ENCODE results near the gene ROR1. TPM values are rescaled to one million over a fixed set of nuclear protein-coding genes. Genes with fewer than 3 reads are reported as not detected.

ROR1 gene
- total RNA-seq, 1 experiment from 2014 or later: 33.8 TPM

DNA sequence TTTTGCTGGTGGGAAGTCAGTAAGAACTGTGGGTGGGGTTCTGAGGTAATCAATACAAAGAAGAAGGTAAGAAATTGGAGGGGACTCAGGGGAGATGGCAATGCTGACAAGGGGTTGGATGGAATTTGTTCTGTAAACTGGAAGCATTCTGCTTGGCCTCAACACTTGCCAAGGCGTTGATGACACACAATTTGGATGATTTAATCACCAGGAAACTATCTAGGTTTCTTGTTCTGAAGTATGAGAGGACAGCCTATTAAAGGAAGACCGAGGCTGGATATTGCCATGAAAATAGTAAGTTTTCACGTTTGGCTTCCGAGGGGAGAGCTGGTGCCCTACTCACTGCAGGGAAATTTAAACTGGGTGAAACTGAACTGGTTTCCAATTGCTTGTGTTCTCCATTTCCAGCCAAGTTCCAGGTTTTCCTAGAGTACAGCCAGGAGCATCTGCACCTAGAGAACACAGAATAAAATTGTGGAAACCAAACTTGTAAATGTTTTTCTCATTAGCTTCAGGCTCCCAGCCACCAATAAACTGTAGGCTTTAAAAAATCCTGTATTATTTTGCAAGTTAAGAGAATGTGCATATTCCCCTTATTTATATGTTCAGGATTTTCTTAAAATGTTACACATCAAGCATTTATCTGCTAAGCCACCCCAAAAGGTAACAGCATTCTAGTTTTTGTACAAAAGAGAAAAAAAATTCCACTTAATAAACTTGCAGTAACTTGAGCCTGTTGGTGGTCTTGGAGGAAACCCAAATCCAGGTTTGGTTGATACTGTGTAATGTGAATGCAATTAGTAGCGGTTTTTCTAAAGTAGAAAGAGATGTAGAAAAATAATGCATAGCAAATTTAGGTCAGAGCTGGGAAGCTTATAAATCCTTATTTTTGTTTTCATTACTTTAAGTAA is 53.8 kb downstream of the ROR1 start:
- DNase-seq: no peak
- intact Hi-C loops (cut with micrococcal nuclease; ENCODE audit: unreplicated experiment): no loop called here
- CTCF ChIA-PET: no interaction called here
- no peaks in the 10 kb centered on the region for H3K27me3 Mint-ChIP-seq (ENCODE audit: unreplicated experiment)
- no peaks in the 10 kb centered on the region for H3K9me3 Mint-ChIP-seq (ENCODE audit: low read depth, unreplicated experiment)
- peaks cover 23% of the 10 kb centered on the region for H3K4me1 Mint-ChIP-seq (ENCODE audit: low read depth, unreplicated experiment)
- H3K4me3 Mint-ChIP-seq (ENCODE audit: low read depth, unreplicated experiment): no peak overlapping the region
- no peak overlapping the region for H3K27ac Mint-ChIP-seq (ENCODE audit: unreplicated experiment)
- no peaks in the 10 kb centered on the region for H3K36me3 Mint-ChIP-seq (ENCODE audit: insufficient read depth, unreplicated experiment)
- no TSS peak for BruUV-seq (replicated peaks)
- TF ChIP-seq, protein P1, sequence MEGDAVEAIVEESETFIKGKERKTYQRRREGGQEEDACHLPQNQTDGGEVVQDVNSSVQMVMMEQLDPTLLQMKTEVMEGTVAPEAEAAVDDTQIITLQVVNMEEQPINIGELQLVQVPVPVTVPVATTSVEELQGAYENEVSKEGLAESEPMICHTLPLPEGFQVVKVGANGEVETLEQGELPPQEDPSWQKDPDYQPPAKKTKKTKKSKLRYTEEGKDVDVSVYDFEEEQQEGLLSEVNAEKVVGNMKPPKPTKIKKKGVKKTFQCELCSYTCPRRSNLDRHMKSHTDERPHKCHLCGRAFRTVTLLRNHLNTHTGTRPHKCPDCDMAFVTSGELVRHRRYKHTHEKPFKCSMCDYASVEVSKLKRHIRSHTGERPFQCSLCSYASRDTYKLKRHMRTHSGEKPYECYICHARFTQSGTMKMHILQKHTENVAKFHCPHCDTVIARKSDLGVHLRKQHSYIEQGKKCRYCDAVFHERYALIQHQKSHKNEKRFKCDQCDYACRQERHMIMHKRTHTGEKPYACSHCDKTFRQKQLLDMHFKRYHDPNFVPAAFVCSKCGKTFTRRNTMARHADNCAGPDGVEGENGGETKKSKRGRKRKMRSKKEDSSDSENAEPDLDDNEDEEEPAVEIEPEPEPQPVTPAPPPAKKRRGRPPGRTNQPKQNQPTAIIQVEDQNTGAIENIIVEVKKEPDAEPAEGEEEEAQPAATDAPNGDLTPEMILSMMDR (IDR thresholded peaks at IDR 0.05; ENCODE audit: unreplicated experiment): no peak

DNA sequence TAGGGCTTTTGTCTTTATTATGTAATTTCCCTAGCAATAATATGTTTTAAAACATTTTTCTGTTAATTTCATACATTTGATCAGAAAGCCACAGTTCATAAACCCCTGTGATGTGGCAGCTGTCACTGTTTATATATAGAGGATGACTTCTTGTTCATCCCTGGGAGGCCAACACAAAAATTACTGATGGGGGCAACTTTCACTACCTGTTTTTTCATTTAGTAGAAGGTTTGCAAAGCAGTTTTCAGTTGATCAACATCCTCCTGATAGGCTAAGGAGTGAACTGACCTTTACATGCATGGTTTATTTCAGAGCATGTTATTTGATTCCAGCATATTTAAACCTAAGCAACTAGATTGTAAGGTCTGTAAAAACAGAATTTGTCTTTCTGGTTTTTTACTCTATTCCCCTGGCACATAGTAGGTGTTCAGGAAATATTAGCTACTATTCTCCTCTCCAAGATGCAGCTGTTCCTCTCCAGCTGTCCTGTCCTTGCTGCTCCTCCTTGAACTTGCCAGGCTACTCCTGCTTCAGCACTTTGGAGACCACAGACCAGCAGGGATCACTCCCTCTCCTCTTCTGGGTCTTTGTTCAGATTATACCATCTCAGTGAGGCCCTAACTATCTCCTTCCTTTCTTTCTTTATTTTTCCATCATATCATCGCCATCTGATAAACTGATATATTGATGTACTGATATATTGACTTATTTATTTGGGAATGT is 54.7 kb downstream of the ROR1 start:
- Mint-ChIP-seq H3K4me1 (ENCODE audit: low read depth, unreplicated experiment) (peaks cover 25% of the 10 kb centered on the region), H3K36me3 (ENCODE audit: insufficient read depth, unreplicated experiment) (no peaks in the 10 kb centered on the region), H3K27me3 (ENCODE audit: unreplicated experiment) (no peaks in the 10 kb centered on the region), H3K4me3 (ENCODE audit: low read depth, unreplicated experiment) (no peak overlapping the region), H3K27ac (ENCODE audit: unreplicated experiment) (no peak overlapping the region), H3K9me3 (ENCODE audit: low read depth, unreplicated experiment) (no peaks in the 10 kb centered on the region)
- intact Hi-C loops (cut with micrococcal nuclease; ENCODE audit: unreplicated experiment): no loop called here
- BruUV-seq (replicated peaks): no TSS peak
- DNase-seq: no peak
- CTCF ChIA-PET: interaction anchor here (1.3 kb wide), 1 partner anchor 10 kb away, joined by 3 read pairs; no protein-coding TSS in a partner anchor
- TF ChIP-seq, protein P1 (IDR thresholded peaks at IDR 0.05; ENCODE audit: unreplicated experiment): no peak

DNA sequence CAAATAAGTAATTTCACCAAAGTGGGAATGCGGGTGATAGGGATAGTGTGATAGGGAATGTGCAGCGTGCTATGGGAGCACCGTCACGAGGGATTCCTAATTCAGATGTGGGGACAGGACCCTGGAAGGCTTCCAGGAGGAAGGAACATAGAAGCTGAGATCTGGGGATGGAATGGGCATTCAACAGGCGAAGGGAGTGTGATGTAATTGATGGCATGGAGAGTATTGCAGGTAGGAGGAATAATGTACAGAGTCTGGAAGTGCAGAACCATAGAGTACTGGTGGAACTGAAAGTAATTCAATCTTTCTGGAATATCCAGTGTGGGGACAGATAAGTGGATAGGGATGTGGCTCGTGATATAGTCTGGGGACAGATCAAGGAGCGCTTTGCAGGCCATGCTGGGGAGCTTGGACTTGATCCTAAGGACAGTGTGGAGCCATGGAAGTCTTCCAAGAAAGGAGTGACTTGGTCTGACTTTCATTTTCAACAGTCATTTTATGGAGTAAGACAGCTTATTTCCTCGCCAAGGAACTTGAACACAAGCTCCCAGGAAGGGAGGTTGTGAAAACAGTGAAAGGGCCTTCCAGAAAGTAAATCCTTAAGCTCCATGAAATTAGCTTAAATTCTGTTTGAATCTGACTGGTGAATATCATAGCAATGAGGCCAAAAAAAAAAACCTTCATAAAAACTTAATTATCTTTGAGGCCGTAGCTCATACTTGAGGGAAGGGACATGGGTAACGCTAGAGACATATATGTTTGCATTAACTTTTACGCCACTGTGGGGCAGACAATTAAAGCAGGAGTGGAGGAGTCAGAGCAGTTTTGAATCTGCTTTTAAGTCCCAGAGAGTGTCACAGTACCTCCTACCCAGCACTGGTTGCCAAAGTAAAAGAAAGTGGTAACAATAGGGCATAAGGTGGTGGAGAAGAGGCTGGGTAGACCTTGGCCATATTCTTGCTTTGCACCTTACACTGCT is 55.8 kb downstream of the ROR1 start:
- Mint-ChIP-seq H3K27me3 (ENCODE audit: unreplicated experiment) (no peaks in the 10 kb centered on the region), H3K4me1 (ENCODE audit: low read depth, unreplicated experiment) (peaks cover 37% of the 10 kb centered on the region), H3K4me3 (ENCODE audit: low read depth, unreplicated experiment) (no peak overlapping the region), H3K36me3 (ENCODE audit: insufficient read depth, unreplicated experiment) (no peaks in the 10 kb centered on the region), H3K27ac (ENCODE audit: unreplicated experiment) (no peak overlapping the region), H3K9me3 (ENCODE audit: low read depth, unreplicated experiment) (no peaks in the 10 kb centered on the region)
- TF ChIP-seq, protein P1 (IDR thresholded peaks at IDR 0.05; ENCODE audit: unreplicated experiment): no peak
- DNase-seq: no peak
- intact Hi-C loops (cut with micrococcal nuclease; ENCODE audit: unreplicated experiment): no loop called here
- BruUV-seq (replicated peaks): no TSS peak
- CTCF ChIA-PET: interaction anchor here (0.6 to 1.3 kb wide), 4 partner anchors 9 to 179 kb away, joined by 3 read pairs; no protein-coding TSS in a partner anchor

DNA sequence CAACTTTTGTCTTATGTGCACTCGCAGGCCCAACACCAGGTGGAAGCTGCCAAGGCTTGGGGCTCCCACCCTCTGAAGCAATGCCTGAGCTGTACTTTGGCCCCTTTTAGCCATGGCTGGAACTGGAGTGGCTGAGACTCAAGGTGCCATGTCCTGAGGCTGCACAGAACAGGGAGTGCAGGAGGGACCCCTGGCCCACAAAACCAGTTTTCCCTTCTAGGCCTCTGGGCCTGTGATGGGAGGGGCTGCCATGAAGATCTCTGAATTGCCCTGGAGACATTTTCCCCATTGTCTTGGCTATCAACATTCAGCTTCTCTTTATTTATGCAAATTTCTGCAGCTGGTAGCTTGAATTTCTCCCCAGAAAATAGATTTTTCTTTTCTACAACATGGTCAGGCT is 57.6 kb downstream of the ROR1 start:
- CTCF ChIA-PET: interaction anchor here (1.1 kb wide), 1 partner anchor 58 kb away, joined by 3 read pairs; the partner anchor contains the start of gene ROR1
- intact Hi-C loops (cut with micrococcal nuclease; ENCODE audit: unreplicated experiment): no loop called here

More for the DNA sequence above, 57.6 kb downstream of the ROR1 start:
- H3K27ac Mint-ChIP-seq (ENCODE audit: unreplicated experiment): no peak overlapping the region
- TF ChIP-seq, protein P1 (IDR thresholded peaks at IDR 0.05; ENCODE audit: unreplicated experiment): no peak
- H3K27me3 Mint-ChIP-seq (ENCODE audit: unreplicated experiment): no peaks in the 10 kb centered on the region
- no peak overlapping the region for H3K4me3 Mint-ChIP-seq (ENCODE audit: low read depth, unreplicated experiment)
- H3K36me3 Mint-ChIP-seq (ENCODE audit: insufficient read depth, unreplicated experiment): peaks cover 4% of the 10 kb centered on the region
- no TSS peak for BruUV-seq (replicated peaks)
- peaks cover 55% of the 10 kb centered on the region for H3K4me1 Mint-ChIP-seq (ENCODE audit: low read depth, unreplicated experiment)
- no peaks in the 10 kb centered on the region for H3K9me3 Mint-ChIP-seq (ENCODE audit: low read depth, unreplicated experiment)
- DNase-seq: no peak

Data from Calu3 (cell line).